Suppressor macrophage treated with lipopolysaccharide for 1 hour (primary cell): ENCODE measurements around the gene GRIN2A.

Experiments
- DNase-seq, 3 donors: peaks; one replicate each; pipeline ENCODE4 v3.0.0-alpha.2; 2020 to 2022

The GRIN2A gene

GRCh38 chr16:9805109-9805508 lies 377.1 kb downstream of the GRIN2A start:
- DNase-seq: no peak

DNA sequence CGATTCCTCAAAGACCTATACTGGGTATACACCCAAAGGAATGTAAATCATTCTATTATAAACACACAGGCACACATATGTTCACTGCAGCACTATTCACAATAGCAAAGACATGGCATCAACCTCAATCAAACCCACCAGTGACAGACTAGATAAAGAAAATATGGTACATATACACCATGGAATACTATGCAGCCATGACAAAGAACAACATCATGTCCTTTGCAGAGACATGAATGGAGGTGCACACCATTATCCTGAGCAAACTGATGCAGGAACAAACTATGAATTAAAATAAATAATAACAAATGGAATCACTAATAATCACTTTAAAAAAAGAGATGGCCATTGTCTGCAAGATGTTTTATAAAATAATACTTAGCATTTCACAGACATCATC lies 380.1 kb downstream of the GRIN2A start:
- DNase-seq: no peak

DNA sequence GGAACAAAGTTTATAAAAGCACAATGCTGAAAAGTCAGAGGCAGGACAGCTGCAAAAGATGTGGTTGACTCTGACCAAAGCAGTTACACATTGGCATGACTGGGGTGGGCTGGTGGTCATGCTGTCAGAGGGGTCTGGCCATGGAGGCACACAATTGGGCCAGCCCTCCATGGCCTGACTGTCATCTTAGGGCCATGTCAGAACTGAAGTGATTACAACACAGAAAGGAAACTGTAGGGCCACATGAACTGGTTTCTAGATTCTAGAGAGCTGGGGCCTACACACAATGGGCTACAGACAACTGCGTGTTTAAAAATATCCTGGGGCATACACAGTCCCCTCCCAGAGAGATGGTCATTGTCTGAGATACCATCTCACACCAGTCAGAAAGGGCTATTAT lies 380.6 kb downstream of the GRIN2A start:
- no peak for DNase-seq

DNA sequence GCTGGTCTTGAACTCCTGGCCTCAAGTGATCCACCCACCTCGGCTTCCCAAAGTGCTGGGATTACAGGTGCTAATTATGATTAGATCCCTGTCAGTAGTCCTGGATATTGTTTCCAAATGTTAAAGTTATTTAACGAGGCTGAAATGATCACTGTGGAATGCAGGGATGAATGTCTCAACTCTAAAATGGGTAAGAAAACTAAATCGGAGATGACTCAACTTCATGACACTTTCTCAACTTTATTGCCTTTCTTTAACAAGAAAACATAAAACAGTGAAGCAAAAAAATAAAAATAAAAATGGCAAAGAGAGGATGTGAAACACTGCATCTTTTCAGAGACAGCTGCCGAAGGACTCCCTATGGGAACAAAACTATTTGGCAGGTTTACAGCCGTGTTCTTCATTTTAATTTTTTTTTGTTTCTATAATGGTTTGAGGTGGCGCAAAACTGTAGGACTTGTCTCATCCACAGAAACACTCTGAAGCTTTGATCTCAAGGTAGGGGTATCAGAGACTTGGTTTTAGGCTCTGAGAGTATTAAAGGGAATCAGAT lies 382.0 kb downstream of the GRIN2A start:
- DNase-seq: no peak

DNA sequence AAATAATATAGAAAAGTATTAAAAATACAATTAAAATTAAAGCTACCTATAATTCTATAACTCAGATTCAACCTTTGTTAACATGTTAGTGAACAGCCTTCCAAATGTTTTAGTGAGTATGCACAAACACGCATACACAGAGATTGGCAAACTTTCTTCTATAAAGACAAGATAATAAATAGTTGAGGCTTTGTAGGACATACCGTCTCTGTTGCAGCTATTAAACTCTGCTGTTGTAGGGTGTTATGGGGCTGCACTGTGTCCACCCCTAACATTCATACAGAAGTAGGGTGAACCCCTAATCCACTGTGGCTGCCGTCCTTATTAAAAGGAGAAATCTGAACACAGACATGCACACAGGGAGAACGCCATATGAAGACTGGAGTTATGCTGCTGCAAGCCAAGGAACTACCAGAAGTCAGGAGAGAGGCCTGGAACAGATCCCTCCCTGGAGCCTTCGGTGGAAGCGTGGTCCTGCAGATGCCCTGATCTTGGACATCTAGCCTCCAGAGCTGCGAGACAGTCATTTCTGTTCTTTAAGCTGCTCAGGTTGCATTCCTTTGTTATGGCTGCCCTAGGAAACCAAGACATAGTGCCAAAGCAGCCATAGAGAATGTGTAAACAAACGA lies 383.2 kb downstream of the GRIN2A start:
- no peak for DNase-seq

DNA sequence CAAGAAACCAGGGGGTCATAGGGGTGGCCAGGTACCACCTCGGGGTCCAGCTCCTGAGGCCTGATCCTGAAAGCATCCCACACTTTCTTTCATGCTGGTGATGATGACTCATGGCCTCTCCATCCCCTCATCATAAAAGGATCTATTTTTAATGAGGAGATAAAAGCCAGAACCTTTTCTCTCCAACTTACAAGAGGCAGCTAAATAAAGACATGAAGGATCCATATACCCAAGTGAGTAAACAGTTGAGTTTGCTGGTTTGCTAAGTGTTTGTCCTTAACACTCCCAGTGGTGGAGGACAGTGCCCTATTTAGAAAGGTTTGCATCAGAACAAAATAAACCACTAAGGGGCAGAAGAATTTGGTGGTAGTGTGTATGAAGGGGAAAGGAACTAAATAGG lies 383.8 kb downstream of the GRIN2A start:
- no peak for DNase-seq

GRCh38 chr16:9797306-9797705 lies 384.9 kb downstream of the GRIN2A start:
- DNase-seq: no peak

DNA sequence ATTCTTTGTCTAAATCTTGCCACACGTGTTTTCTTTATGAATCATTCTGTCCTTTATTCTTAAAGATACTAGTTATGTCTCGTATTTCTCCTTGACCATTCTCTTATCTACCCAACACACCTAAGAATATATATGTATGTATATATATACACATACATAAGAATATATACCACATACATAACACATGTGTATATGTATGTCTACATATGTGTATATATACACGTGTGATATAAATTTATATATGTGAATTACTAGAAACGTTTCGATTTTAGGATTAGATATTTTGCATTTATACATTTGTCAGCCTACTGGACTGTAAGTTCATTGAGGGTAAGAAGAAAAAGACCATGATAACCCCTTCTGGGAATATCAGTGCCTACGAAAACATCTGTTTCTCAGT lies 388.6 kb downstream of the GRIN2A start:
- no peak for DNase-seq

- no peak for DNase-seq
Observed at GRCh38 chr16:9791556-9791955, 390.7 kb downstream of the GRIN2A start.

- DNase-seq: no peak
Observed at GRCh38 chr16:9790199-9790598, 392.0 kb downstream of the GRIN2A start.

DNA sequence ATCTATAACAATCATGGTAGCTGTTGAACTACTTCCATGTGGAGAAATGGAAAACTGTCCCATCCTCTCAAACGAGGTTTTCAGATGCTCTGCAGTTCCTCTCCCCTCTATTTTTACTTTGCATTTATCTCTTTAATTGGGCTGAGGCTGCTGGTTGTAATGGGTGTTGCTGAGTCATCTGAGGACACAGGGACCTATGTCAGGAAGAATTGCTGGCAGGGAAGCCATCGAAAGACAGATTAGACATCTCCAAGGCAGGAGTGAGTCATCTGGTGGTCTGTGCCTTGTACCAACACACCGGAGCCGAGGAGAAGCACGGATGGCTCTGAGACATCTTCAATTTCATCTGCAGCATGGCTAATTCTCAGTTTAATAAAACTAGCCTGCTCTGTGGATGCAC lies 394.5 kb downstream of the GRIN2A start:
- DNase-seq: no peak

GRCh38 chr16:9780831-9781230 lies 401.4 kb downstream of the GRIN2A start:
- no peak for DNase-seq

- DNase-seq: no peak
Observed at GRCh38 chr16:9778849-9779248, 403.4 kb downstream of the GRIN2A start.

DNA sequence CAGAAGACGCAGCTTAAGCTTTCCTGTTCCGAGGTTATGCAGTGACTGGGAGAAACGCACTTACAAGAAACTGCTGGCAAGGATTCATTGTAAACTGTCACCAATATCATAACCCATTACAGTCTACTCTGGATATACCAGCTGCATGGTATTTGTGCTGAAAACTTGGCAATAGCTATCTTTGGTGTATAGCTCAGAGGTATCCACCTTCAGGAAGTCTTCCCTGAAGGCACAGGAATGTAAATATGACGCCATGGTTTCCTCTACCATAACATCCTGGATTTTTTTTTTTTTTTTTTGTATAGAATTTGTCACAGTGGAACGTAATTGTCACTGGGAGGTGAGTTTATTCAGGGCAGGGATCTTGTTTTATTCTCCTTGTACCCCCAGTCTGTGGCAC lies 406.2 kb downstream of the GRIN2A start:
- no peak for DNase-seq

- no peak for DNase-seq
Observed at GRCh38 chr16:9773289-9773688, 408.9 kb downstream of the GRIN2A start.

- DNase-seq: no peak
Observed at GRCh38 chr16:9772526-9773225, 409.6 kb downstream of the GRIN2A start.

DNA sequence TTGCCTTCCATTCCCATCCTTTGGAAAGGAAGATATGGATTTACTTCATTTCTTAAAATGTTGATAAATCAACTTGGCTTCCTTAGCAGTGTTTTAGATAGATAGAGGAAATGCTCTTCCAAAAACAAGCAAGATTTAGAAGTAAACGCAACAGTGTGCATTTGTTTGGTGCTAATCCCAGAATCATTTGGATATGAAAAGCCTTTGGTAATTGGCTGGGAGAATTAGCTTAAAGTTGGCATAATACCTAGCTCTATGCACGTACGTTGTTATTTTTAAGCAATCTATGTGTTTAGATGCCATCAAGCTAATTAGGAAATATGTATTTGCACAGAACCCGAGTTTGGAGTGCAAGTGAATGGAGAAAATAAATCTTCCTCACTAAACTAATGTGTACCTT lies 415.3 kb downstream of the GRIN2A start:
- no peak for DNase-seq

DNA sequence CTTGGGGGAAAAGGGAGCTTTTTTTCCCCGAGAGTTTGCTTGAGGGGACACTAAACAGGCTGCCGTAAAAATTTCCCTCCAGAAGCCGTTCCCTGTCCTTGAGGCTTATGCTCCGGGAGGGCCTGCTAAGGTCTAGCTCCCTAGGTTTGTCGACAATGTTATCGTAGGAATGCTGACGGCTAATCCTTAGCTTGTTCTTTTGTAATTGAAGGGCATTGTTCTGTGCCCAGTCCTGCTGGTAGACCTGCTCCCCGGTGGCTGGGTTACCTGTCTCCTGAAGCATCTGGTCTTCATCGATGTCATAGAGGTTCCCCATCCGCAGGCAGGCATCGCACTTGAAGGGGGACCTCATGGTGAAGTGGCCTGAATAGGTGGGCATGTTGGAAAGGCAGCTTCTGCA lies 418.7 kb downstream of the GRIN2A start:
- DNase-seq: no peak

- DNase-seq: no peak
Observed at GRCh38 chr16:9761870-9762269, 420.4 kb downstream of the GRIN2A start.

DNA sequence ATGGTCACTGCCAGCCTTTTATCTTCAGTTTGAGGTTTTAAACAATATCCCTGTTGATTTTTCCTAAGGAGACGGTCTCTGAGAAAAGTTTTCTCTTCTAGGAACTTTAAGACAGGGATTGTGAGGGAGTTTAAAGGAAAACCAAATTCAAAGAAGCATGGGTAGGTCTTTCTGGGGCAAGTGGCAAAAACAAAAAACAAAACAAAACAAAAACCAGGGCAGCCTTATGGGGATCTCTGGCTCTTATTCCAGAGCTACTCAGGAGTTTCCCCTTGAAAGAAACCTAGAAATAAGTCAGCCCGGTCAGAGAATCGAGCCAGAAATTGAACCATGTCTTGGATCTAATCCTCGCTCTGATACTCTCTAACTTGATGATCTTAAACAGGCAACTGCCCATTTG lies 424.5 kb downstream of the GRIN2A start:
- no peak for DNase-seq

- DNase-seq: no peak
Observed at GRCh38 chr16:9756434-9756833, 425.8 kb downstream of the GRIN2A start.

DNA sequence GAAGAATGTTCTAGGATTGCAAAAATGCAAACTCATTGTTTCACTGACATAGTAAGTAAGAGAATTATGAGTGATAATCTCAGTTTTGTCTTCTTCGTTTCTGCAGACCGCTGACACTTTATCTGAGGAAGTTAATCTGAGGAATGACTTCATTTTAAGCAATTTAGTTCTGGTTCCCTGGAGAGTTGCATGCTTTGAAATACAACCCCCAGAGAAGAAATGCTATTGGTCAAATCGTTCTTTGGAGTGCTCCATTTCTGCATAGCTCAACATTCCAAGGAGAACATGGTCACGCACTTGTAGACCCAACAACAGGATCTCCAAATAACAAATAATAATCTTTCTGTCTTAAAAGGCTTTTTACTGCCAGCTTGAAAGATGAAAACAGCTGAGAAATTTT lies 427.1 kb downstream of the GRIN2A start:
- no peak for DNase-seq

DNA sequence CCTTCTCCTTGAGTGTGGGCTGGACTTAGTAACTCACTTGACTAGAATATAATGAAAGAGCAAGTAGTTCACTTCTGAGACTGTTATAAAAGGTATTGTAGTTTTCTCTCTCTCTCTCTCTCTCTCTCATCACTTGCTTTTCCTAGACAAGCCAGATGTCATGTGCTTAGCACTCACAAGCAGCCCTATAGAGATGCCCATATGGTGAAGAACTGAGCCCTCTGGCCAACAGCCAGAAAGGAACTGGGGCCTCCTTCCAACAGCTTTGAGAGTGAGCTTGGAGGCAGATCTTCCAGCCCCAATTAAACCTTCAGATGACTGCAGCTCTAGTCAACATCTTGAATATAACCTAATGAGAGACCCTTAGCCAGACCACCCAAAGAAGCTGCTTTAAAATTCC lies 440.5 kb downstream of the GRIN2A start:
- no peak for DNase-seq

GRCh38 chr16:9739301-9739700 lies 442.9 kb downstream of the GRIN2A start:
- DNase-seq: no peak

DNA sequence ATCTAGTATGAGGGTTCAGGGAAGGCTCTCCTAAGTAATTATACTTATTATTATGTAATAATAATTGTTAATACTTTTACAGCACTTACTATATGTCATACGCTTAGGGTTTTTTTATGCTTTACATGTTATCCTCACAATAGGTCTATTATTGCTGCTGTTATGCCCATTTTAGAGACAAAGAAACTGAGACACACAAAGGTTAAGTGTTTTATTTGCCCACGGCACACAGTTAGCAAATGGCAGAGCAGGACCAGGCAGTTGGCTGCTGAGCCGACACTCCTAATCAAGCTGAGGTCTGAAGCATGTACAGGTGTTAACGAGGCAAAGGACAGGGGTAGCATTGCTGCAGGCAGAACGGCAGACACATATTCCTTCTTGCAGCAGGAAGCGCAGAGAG lies 443.5 kb downstream of the GRIN2A start:
- DNase-seq: no peak
